ENCODE measurements around the gene TNFRSF1A. TPM values are rescaled to one million over a fixed set of nuclear protein-coding genes. Genes with fewer than 3 reads are reported as not detected.

Gene TNFRSF1A
- total RNA-seq, 1 experiment from 2014 or later, result 79.0 TPM

- no peaks in the 10 kb centered on the region for H3K9me3 ChIP-seq
- no peak overlapping the region for H3K4me3 ChIP-seq (ENCODE audit: low read depth, low read length)
- Mint-ChIP-seq H3K4me3 (ENCODE audit: unreplicated experiment) (no peak overlapping the region), H3K4me1 (ENCODE audit: low read depth, unreplicated experiment) (peaks cover 57% of the 10 kb centered on the region), H3K27me3 (ENCODE audit: insufficient read depth, unreplicated experiment) (no peaks in the 10 kb centered on the region), H3K36me3 (ENCODE audit: insufficient read depth, unreplicated experiment) (peaks cover 17% of the 10 kb centered on the region), H3K9me3 (ENCODE audit: unreplicated experiment) (no peaks in the 10 kb centered on the region), H3K27ac (ENCODE audit: unreplicated experiment) (peak overlapping the region; percentile 89)
- TF ChIP-seq, protein P1, sequence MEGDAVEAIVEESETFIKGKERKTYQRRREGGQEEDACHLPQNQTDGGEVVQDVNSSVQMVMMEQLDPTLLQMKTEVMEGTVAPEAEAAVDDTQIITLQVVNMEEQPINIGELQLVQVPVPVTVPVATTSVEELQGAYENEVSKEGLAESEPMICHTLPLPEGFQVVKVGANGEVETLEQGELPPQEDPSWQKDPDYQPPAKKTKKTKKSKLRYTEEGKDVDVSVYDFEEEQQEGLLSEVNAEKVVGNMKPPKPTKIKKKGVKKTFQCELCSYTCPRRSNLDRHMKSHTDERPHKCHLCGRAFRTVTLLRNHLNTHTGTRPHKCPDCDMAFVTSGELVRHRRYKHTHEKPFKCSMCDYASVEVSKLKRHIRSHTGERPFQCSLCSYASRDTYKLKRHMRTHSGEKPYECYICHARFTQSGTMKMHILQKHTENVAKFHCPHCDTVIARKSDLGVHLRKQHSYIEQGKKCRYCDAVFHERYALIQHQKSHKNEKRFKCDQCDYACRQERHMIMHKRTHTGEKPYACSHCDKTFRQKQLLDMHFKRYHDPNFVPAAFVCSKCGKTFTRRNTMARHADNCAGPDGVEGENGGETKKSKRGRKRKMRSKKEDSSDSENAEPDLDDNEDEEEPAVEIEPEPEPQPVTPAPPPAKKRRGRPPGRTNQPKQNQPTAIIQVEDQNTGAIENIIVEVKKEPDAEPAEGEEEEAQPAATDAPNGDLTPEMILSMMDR (IDR thresholded peaks at IDR 0.05; ENCODE audit: insufficient read depth in 1 of 2, low read depth in 1 of 2, low read length in 1 of 2, severe bottlenecking in 1 of 2, unreplicated experiment in 1 of 2), result no peak
- no peak for DNase-seq
- CTCF ChIA-PET, result interaction anchor here (2.2 to 2.8 kb wide), 5 partner anchors 14 to 47 kb away, joined by 6 to 32 read pairs (median 16); partner anchors contain the start of gene TNFRSF1A
- intact Hi-C loops (cut with micrococcal nuclease; ENCODE audit: unreplicated experiment), result loop anchor here (2.0 to 10.0 kb wide), 2 partner anchors 33 to 295 kb away; no protein-coding TSS in a partner anchor
- POLR2A ChIA-PET, result interaction anchor here (0.9 to 2.7 kb wide), 2 partner anchors 34 to 57 kb away, joined by 3 to 27 read pairs; no protein-coding TSS in a partner anchor
- no peaks in the 10 kb centered on the region for H3K36me3 ChIP-seq (ENCODE audit: control insufficient read depth, insufficient read depth, low read length)
- BruUV-seq (replicated peaks), result no TSS peak
- no peaks in the 10 kb centered on the region for H3K27me3 ChIP-seq (replicated peaks; ENCODE audit: control insufficient read depth, insufficient read depth, low read length)
- H3K4me1 ChIP-seq, result peaks cover 49% of the 10 kb centered on the region
Measured at GRCh38 chr12:6369916-6370575, 28.2 kb upstream of the TNFRSF1A start.

GRCh38 chr12:6368906-6369525 is 27.1 kb upstream of the TNFRSF1A start:
- peaks cover 42% of the 10 kb centered on the region for H3K4me1 ChIP-seq
- Mint-ChIP-seq H3K36me3 (ENCODE audit: insufficient read depth, unreplicated experiment) (peaks cover 21% of the 10 kb centered on the region), H3K27me3 (ENCODE audit: insufficient read depth, unreplicated experiment) (no peaks in the 10 kb centered on the region), H3K27ac (ENCODE audit: unreplicated experiment) (peak overlapping the region; percentile 89), H3K9me3 (ENCODE audit: unreplicated experiment) (no peaks in the 10 kb centered on the region), H3K4me3 (ENCODE audit: unreplicated experiment) (no peak overlapping the region), H3K4me1 (ENCODE audit: low read depth, unreplicated experiment) (peaks cover 52% of the 10 kb centered on the region)
- no peaks in the 10 kb centered on the region for H3K36me3 ChIP-seq (ENCODE audit: control insufficient read depth, insufficient read depth, low read length)
- H3K27me3 ChIP-seq (replicated peaks; ENCODE audit: control insufficient read depth, insufficient read depth, low read length), result no peaks in the 10 kb centered on the region
- ChIA-PET POLR2A (no interaction called here), CTCF (interaction anchor here (0.5 to 2.5 kb wide), 3 partner anchors 25 to 33 kb away, joined by 3 to 32 read pairs (median 6); partner anchors contain the start of gene TNFRSF1A)
- intact Hi-C loops (cut with micrococcal nuclease; ENCODE audit: unreplicated experiment), result no loop called here
- no peaks in the 10 kb centered on the region for H3K9me3 ChIP-seq
- no peak overlapping the region for H3K4me3 ChIP-seq (ENCODE audit: low read depth, low read length)
- no TSS peak for BruUV-seq (replicated peaks)
- no peak for DNase-seq
- TF ChIP-seq, protein P1 (IDR thresholded peaks at IDR 0.05; ENCODE audit: insufficient read depth in 1 of 2, low read depth in 1 of 2, low read length in 1 of 2, severe bottlenecking in 1 of 2, unreplicated experiment in 1 of 2), result no peak

DNA sequence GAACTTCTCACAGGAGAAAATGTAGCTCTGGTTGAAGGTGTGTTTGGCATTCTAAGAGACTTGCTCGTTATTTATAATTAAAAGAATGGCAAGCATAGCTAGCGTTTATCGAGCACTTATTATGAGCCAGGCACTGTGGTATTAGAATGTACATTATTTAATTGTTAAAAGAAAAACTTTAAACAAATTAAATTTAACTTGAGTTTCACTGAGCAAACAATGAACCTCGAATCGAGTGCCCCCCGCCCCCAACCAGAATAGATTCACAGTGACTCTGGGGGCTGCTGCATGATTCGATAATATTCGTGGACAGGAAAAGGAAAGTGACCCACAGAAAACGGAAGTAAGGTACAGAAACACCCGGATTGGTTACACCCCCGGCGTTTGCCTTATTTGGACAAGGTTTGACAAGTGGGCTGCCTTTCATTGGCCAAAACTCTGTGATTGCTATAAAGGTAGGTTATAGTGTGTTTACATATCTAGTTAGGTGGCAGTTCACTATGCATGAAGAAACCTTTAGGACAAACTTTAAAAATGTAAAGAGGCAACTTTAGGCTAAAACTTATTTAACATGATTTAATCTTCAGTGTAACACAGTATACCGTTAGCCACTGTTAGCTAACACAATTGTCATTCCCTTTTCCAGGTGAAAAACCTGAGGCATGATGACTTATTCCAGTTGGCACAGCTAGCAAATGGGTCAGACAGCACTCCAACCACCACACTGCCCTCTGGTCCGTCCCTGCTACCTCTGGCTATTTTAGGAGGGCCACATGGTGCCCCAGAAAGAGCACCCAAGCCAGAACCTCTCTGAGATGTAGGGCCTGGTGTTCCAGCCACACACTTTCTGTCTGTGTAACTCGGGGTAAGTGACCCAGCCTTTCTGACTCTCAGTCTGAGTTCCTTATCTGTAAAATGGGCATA is 26.4 kb upstream of the TNFRSF1A start:
- POLR2A ChIA-PET, result interaction anchor here (1.2 kb wide), 1 partner anchor 32 kb away, joined by 3 read pairs; no protein-coding TSS in a partner anchor
- H3K27me3 ChIP-seq (replicated peaks; ENCODE audit: control insufficient read depth, insufficient read depth, low read length), result no peaks in the 10 kb centered on the region
- CTCF ChIA-PET, result interaction anchor here (0.5 to 1.5 kb wide), 9 partner anchors 13 to 102 kb away, joined by 3 to 11 read pairs (median 4); partner anchors contain the start of gene TNFRSF1A
- no peaks in the 10 kb centered on the region for H3K36me3 ChIP-seq (ENCODE audit: control insufficient read depth, insufficient read depth, low read length)
- no peaks in the 10 kb centered on the region for H3K9me3 ChIP-seq
- Mint-ChIP-seq H3K4me1 (ENCODE audit: low read depth, unreplicated experiment) (peaks cover 44% of the 10 kb centered on the region), H3K9me3 (ENCODE audit: unreplicated experiment) (no peaks in the 10 kb centered on the region), H3K27ac (ENCODE audit: unreplicated experiment) (no peak overlapping the region), H3K36me3 (ENCODE audit: insufficient read depth, unreplicated experiment) (peaks cover 28% of the 10 kb centered on the region), H3K4me3 (ENCODE audit: unreplicated experiment) (no peak overlapping the region), H3K27me3 (ENCODE audit: insufficient read depth, unreplicated experiment) (no peaks in the 10 kb centered on the region)
- no peak for DNase-seq
- TF ChIP-seq, protein P1 (IDR thresholded peaks at IDR 0.05; ENCODE audit: insufficient read depth in 1 of 2, low read depth in 1 of 2, low read length in 1 of 2, severe bottlenecking in 1 of 2, unreplicated experiment in 1 of 2), result no peak
- no TSS peak for BruUV-seq (replicated peaks)
- intact Hi-C loops (cut with micrococcal nuclease; ENCODE audit: unreplicated experiment), result no loop called here
- no peak overlapping the region for H3K4me3 ChIP-seq (ENCODE audit: low read depth, low read length)
- H3K4me1 ChIP-seq, result peaks cover 34% of the 10 kb centered on the region

Measured in Caco-2 (cell line).